Colonic mucosa (tissue), 4 donors: Measurements from ENCODE around the gene RGS17. TPM values are rescaled to one million over a fixed set of nuclear protein-coding genes. Genes with fewer than 3 reads are reported as not detected.
"Not testable (repeated sequence)": the region's sequence is repeated elsewhere in the genome, so short reads cannot be mapped to it uniquely, and the experiment has no call there.

Experiments used
- DNase-seq: peaks from one replicate; pipeline ENCODE4 v3.0.0-alpha.2; 2020
- H3K27ac ChIP-seq: fragments of 200-600 bp; one replicate; pipeline ENCODE4 v1.8.0; 2021
- H3K27me3 ChIP-seq: fragments of 200-600 bp; one replicate; pipeline ENCODE4 v1.8.0; 2021
- H3K36me3 ChIP-seq: fragments of 200-600 bp; one replicate; pipeline ENCODE4 v1.8.0; 2021
- H3K4me1 ChIP-seq: fragments of 200-600 bp; one replicate; pipeline ENCODE4 v1.8.0; 2021; ENCODE audit warnings: mild to moderate bottlenecking
- H3K4me3 ChIP-seq: fragments of 200-600 bp; one replicate; pipeline ENCODE4 v1.8.0; 2021
- H3K9ac ChIP-seq, 2 donors: one replicate each; pipeline ENCODE4 v1.7.0; 2013; ENCODE audit warnings: control low read depth in 2 of 2, low read depth in 2 of 2, low read length in 2 of 2
- H3K9me3 ChIP-seq: fragments of 200-600 bp; one replicate; pipeline ENCODE4 v1.8.0; 2021
- CTCF ChIP-seq: fragments of 200-600 bp; IDR thresholded peaks from one replicate; pipeline ENCODE4 v1.8.0; 2022; ENCODE audit warnings: antibody characterized with exemption, mild to moderate bottlenecking
- intact Hi-C: fragments of 100-400 bp; cut with DNase I; formaldehyde crosslinking; loops from one replicate; pipeline ENCODE4 v1.14.1; 2022
- total RNA-seq, 2 donors: library from RNA; stranded (reverse); fragmentation: NEBNext Ultra II Directional in 1 of 2; extraction: Animal tissue kit (Norgen Biotek cat#: 25700) in 1 of 2; gene quantifications; one replicate each; pipeline ENCODE4 v1.2.1, GENCODE V29; 2021
- donor health status: healthy.
- donor health status: DM: no; HTN: no; CAD: no.
- donor health status: DM: no; HTN: no; CAD: no.

RGS17 gene
- total RNA-seq, 2 donors from 2014 or later: 0.25 to 0.53 TPM

GRCh38 chr6:153123801-153124200 is 7.3 kb downstream of the RGS17 start:
- TF ChIP-seq CTCF: no peak
- no peak overlapping the region for H3K9ac ChIP-seq
- intact Hi-C loops: no loop called here
- H3K4me1 ChIP-seq: no peaks in the 10 kb centered on the region
- peaks cover 17% of the 10 kb centered on the region for H3K27me3 ChIP-seq
- DNase-seq: no peak
- no peak overlapping the region for H3K4me3 ChIP-seq
- H3K36me3 ChIP-seq: no peaks in the 10 kb centered on the region
- H3K27ac ChIP-seq: no peak overlapping the region
- no peaks in the 10 kb centered on the region for H3K9me3 ChIP-seq

GRCh38 chr6:153121311-153121710 is 9.8 kb downstream of the RGS17 start:
- intact Hi-C loops: no loop called here
- Histone ChIP-seq H3K36me3 (no peaks in the 10 kb centered on the region), H3K4me1 (no peaks in the 10 kb centered on the region), H3K4me3 (no peak overlapping the region), H3K27ac (no peak overlapping the region), H3K9me3 (no peaks in the 10 kb centered on the region), H3K27me3 (peaks cover under 1% of the 10 kb centered on the region), H3K9ac (no peak overlapping the region)
- no peak for TF ChIP-seq CTCF
- no peak for DNase-seq

GRCh38 chr6:153117986-153118879 is 12.8 kb downstream of the RGS17 start:
- Histone ChIP-seq H3K27me3 (no peaks in the 10 kb centered on the region), H3K4me1 (no peaks in the 10 kb centered on the region), H3K4me3 (no peak overlapping the region), H3K27ac (no peak overlapping the region), H3K9me3 (no peaks in the 10 kb centered on the region), H3K36me3 (no peaks in the 10 kb centered on the region), H3K9ac (no peak overlapping the region)
- no peak for TF ChIP-seq CTCF
- intact Hi-C loops: no loop called here
- no peak for DNase-seq

GRCh38 chr6:153111082-153111481 is 20.0 kb downstream of the RGS17 start:
- H3K36me3 ChIP-seq, H3K4me3 ChIP-seq, H3K9me3 ChIP-seq, H3K9ac ChIP-seq, H3K27ac ChIP-seq, H3K4me1 ChIP-seq, intact Hi-C loops, H3K27me3 ChIP-seq, DNase-seq: not testable (repeated sequence)

GRCh38 chr6:153110612-153111011 is 20.5 kb downstream of the RGS17 start:
- H3K4me3 ChIP-seq, H3K36me3 ChIP-seq, H3K27ac ChIP-seq, intact Hi-C loops, H3K4me1 ChIP-seq, H3K27me3 ChIP-seq, DNase-seq, H3K9me3 ChIP-seq, H3K9ac ChIP-seq: not testable (repeated sequence)

GRCh38 chr6:153108315-153108714 is 22.8 kb downstream of the RGS17 start:
- no peak for DNase-seq
- intact Hi-C loops: loop anchor here (5.0 kb wide), 1 partner anchor 76 kb away; no protein-coding TSS in a partner anchor
- H3K27ac ChIP-seq: no peak overlapping the region

More at GRCh38 chr6:153108315-153108714, 22.8 kb downstream of the RGS17 start:
- no peaks in the 10 kb centered on the region for H3K9me3 ChIP-seq
- H3K36me3 ChIP-seq: no peaks in the 10 kb centered on the region
- H3K4me1 ChIP-seq: no peaks in the 10 kb centered on the region
- no peak for TF ChIP-seq CTCF
- no peak overlapping the region for H3K4me3 ChIP-seq
- H3K9ac ChIP-seq: no peak overlapping the region
- H3K27me3 ChIP-seq: no peaks in the 10 kb centered on the region
